ENCODE data around the gene PLXNC1. TPM values are rescaled to one million over a fixed set of nuclear protein-coding genes. Genes with fewer than 3 reads are reported as not detected.
"Not testable (repeated sequence)": the region's sequence is repeated elsewhere in the genome, so short reads cannot be mapped to it uniquely, and the experiment has no call there.

Gene PLXNC1
- total RNA-seq, 4 donors from 2014 or later: 4.8 to 6.8 (median 6.2) TPM

DNA sequence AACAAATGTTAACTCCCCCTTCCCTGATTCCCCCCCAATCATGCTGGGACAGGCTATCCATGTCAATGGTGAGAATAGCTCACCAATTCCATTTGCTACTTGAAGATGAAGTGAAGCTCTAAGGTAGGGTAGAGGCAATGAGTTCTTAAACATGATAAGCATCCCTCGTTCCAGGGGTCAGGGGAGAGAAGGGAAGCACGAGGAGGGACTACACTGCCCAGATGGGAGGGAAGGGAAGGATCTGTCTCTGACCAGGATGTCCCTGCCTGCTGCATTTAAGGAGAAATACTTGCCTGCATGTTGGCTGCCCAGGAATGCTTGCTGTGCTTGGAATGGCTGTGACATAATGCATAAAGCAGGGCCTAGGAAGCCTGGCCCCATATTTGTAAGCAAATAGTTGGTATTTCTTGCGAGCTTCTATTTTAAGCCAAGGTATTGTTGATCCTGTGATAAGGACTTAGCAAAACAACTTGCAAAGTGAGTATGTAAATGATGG, 156.2 kb downstream of the PLXNC1 start:
- ATAC-seq: no peak
- peaks cover 0 to 5% (median 0%) of the 10 kb centered on the region in 3 donors for H3K4me1 ChIP-seq
- H3K36me3 ChIP-seq: peaks cover 0 to 54% of the 10 kb centered on the region in 2 donors
- TF ChIP-seq POLR2AphosphoS5 (IDR thresholded peaks at IDR 0.05) (no peak), POLR2A (IDR thresholded peaks at IDR 0.05) (no peak), EP300 (IDR thresholded peaks at IDR 0.05) (no peak)
- TF ChIP-seq, protein P1, sequence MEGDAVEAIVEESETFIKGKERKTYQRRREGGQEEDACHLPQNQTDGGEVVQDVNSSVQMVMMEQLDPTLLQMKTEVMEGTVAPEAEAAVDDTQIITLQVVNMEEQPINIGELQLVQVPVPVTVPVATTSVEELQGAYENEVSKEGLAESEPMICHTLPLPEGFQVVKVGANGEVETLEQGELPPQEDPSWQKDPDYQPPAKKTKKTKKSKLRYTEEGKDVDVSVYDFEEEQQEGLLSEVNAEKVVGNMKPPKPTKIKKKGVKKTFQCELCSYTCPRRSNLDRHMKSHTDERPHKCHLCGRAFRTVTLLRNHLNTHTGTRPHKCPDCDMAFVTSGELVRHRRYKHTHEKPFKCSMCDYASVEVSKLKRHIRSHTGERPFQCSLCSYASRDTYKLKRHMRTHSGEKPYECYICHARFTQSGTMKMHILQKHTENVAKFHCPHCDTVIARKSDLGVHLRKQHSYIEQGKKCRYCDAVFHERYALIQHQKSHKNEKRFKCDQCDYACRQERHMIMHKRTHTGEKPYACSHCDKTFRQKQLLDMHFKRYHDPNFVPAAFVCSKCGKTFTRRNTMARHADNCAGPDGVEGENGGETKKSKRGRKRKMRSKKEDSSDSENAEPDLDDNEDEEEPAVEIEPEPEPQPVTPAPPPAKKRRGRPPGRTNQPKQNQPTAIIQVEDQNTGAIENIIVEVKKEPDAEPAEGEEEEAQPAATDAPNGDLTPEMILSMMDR (IDR thresholded peaks at IDR 0.05): no peak
- no peak overlapping the region for H3K4me3 ChIP-seq
- no peak overlapping the region for H3K27ac ChIP-seq
- no peaks in the 10 kb centered on the region for H3K27me3 ChIP-seq
- WGBS, 2 donors (ENCODE audit: low coverage in 1 of 2): 67% methylated on average over 3 of the region's 3 CpGs; no CpG with 5 or more reads in 1 of the 2 donors
- no peaks in the 10 kb centered on the region for H3K9me3 ChIP-seq

DNA sequence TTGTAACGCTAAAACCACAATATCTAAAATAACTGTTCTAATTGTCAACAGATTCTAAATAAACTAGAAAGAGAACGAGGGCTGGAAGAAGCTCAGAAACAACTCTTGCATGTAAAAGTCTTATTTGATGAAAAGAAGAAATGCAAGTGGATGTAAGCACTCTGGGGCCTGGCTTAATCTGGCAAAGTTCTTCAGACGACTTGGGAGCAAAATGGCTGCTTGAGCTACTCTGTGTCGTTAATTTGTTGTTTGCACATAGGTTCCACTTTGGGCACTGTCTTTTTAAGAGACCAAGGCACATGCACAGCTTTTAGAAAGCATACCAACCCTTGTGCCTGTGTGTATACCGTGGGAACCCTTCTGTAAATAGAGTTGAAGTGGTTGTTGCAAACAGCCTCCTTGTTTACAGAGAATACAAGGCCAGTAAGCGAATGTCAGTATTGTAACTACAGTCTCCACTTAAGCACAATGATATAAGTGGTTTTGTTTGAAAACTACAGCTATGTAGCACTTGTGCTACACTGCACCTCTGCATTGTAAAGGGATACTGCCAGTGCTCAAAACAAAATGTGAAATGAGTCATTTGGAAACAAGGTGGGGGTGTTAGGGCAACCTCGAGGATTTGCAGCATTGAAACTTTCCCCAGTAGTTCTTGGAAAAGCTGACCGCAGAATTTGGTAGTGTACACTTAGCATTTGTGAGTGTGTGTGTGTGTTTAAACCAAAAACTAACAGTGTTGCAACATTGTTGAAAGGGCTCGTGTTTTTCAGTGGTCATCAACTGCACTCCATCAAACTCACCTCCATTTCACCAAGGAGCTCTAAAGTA, 157.0 kb downstream of the PLXNC1 start:
- Histone ChIP-seq H3K9me3 (no peaks in the 10 kb centered on the region), H3K27ac (no peak overlapping the region)
- WGBS, 2 donors (ENCODE audit: low coverage in 1 of 2): 55 to 73% methylated on average over 9 of the region's 9 CpGs

DNA sequence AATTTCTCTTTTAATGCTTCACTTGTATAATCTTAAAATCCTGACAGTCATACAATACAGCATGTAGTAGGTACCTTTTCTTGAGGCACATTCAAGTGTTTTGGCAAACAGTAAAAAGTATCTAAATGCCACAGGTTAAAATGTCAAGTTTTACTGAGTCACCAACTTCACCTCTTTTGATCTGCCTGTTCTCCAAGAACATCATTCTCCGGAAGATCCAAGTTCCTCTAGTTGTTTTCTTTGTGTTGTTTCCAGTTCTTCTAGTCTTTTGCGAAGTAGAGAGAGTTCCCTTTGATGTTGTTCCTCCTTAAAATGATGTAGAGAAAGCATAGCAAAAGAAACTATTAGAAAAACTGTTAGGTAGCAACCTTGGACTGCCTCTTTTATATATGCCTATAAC, 160.2 kb downstream of the PLXNC1 start:
- Histone ChIP-seq H3K27ac (no peak overlapping the region), H3K4me3 (no peak overlapping the region), H3K9me3 (no peaks in the 10 kb centered on the region), H3K4me1 (peaks cover 0 to 5% (median 0%) of the 10 kb centered on the region in 3 donors), H3K27me3 (no peaks in the 10 kb centered on the region), H3K36me3 (peaks cover 0 to 43% of the 10 kb centered on the region in 2 donors)
- no peak for ATAC-seq
- WGBS, 2 donors (ENCODE audit: low coverage in 1 of 2): 65 to 75% methylated on average over 1 to 2 of the region's 2 CpGs
- TF ChIP-seq, protein P1 (IDR thresholded peaks at IDR 0.05): no peak
- TF ChIP-seq POLR2AphosphoS5 (IDR thresholded peaks at IDR 0.05): no peak
- TF ChIP-seq EP300 (IDR thresholded peaks at IDR 0.05): no peak
- TF ChIP-seq POLR2A (IDR thresholded peaks at IDR 0.05): no peak

More for the DNA sequence above, 157.0 kb downstream of the PLXNC1 start:
- no peak for TF ChIP-seq POLR2A (IDR thresholded peaks at IDR 0.05)
- TF ChIP-seq POLR2AphosphoS5 (IDR thresholded peaks at IDR 0.05): peak; percentile 12
- no peak overlapping the region for H3K4me3 ChIP-seq
- no peaks in the 10 kb centered on the region for H3K27me3 ChIP-seq
- no peak for ATAC-seq
- H3K36me3 ChIP-seq: peaks cover 0 to 49% of the 10 kb centered on the region in 2 donors
- H3K4me1 ChIP-seq: peaks cover 0 to 5% (median 0%) of the 10 kb centered on the region in 3 donors

DNA sequence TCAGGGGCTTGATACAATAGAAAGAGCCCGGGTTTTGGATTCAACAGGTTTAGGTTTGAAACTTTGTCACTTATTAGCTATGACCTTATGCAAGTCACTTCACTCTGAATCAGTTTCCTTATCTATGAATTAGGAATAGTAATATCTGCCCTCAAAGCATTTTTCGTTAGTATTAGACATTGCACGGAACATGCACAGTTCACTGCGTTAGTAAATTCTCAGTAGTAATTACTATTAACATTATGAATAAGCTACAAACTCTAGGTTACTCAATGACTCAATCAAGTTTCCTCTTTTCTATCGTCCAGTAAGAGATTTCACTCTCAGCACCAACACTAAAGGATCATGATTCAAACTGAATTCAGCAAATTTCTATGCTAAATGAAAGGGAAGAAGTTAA, 161.0 kb downstream of the PLXNC1 start:
- H3K36me3 ChIP-seq: peaks cover 0 to 40% of the 10 kb centered on the region in 2 donors
- 93% methylated on average over 5 of the region's 5 CpGs for WGBS, 2 donors (ENCODE audit: low coverage in 1 of 2)
- no peak overlapping the region for H3K4me3 ChIP-seq
- H3K9me3 ChIP-seq: no peaks in the 10 kb centered on the region
- H3K27me3 ChIP-seq: no peaks in the 10 kb centered on the region
- H3K27ac ChIP-seq: no peak overlapping the region
- H3K4me1 ChIP-seq: peaks cover 0 to 5% (median 0%) of the 10 kb centered on the region in 3 donors
- TF ChIP-seq, protein P1 (IDR thresholded peaks at IDR 0.05): no peak
- ATAC-seq: no peak

DNA sequence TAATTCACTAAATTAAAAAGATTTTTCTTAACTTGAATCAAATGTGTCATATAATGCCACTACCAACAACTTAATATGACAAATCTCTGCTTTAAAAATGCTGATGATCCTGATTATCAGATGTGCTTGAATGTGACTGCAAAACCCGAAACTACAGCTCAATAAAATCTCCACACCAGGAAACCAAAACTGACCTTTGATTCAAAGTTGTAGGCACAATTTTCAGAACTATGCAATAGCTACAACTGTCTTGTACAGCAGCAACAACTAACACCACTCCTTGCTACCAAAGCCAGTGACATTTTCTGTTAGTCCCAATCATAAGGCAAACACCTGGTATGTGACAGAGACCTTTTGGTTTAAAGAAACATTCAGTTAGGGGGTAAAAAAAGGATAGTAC, 164.0 kb downstream of the PLXNC1 start:
- H3K36me3 ChIP-seq: peaks cover 0 to 12% of the 10 kb centered on the region in 2 donors
- 100% methylated on average over 1 of the region's 1 CpG for WGBS, 2 donors (ENCODE audit: low coverage in 1 of 2)

DNA sequence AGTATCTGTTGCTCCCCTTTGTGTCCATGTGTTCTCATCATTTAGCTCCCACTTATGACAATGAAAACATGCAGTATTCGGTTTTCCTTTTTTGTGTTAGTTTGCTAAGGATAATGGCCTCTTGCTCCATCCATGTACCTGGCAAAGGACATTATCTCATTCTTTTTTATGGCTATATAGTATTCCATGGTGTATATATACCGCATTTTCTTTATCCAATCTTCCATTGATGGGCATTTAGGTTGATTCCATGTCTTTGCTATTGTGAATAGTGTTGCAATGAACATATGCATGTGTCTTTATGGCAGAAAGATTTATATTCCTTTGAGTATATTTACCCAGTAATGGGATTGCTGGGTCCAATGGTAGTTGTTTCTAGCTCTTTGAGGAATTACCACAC, 168.2 kb downstream of the PLXNC1 start:
- 96% methylated on average over 2 of the region's 2 CpGs; no CpG with 5 or more reads in 1 of the 2 donors for WGBS, 2 donors (ENCODE audit: low coverage in 1 of 2)
- not testable (repeated sequence) for ATAC-seq, H3K4me1 ChIP-seq

More for the DNA sequence above, 164.0 kb downstream of the PLXNC1 start:
- TF ChIP-seq EP300 (IDR thresholded peaks at IDR 0.05) (no peak), POLR2AphosphoS5 (IDR thresholded peaks at IDR 0.05) (no peak), POLR2A (IDR thresholded peaks at IDR 0.05) (no peak)
- TF ChIP-seq, protein P1 (IDR thresholded peaks at IDR 0.05): no peak
- Histone ChIP-seq H3K4me3 (no peak overlapping the region), H3K9me3 (no peaks in the 10 kb centered on the region), H3K4me1 (no peaks in the 10 kb centered on the region), H3K27ac (no peak overlapping the region), H3K27me3 (no peaks in the 10 kb centered on the region)
- no peak for ATAC-seq

More for the DNA sequence above, 168.2 kb downstream of the PLXNC1 start:
- not testable (repeated sequence) for H3K27ac ChIP-seq, H3K36me3 ChIP-seq, H3K27me3 ChIP-seq, H3K4me3 ChIP-seq
- H3K9me3 ChIP-seq: peaks cover 0 to 11% (median 0%) of the 10 kb centered on the region in 3 donors
